Stomach (tissue), 4 donors: ENCODE results near the gene RNF113A.
A peak's percentile ranks its signal among the peaks of the same experiment; 100 is the strongest.

Experiments
- POLR2A ChIP-seq, 4 donors: fragments of 450-650 bp; IDR thresholded peaks; one replicate each; pipeline ENCODE4 v1.6.1; 2016; ENCODE audit warnings: antibody characterized with exemption in 4 of 4, control low read depth in 2 of 4, mild to moderate bottlenecking in 1 of 4, moderate library complexity in 1 of 4
- POLR2AphosphoS5 ChIP-seq, 3 donors: sonication (generic); formaldehyde crosslinking; IDR thresholded peaks; one replicate each; pipeline ENCODE4 v1.6.1; 2016; ENCODE audit warnings: antibody characterized with exemption in 3 of 3
- TF ChIP-seq, protein P1 (sequence below), 7 experiments: fragments of 450-650 bp in 4 of 7; fragments of 200-600 bp in 3 of 7; sonication (generic) in 3 of 7; IDR thresholded peaks; one replicate each; pipeline ENCODE4 v1.5.1; 2016 to 2019; ENCODE audit warnings: antibody characterized with exemption in 7 of 7, control low read depth in 2 of 7, mild to moderate bottlenecking in 1 of 7

DNA sequence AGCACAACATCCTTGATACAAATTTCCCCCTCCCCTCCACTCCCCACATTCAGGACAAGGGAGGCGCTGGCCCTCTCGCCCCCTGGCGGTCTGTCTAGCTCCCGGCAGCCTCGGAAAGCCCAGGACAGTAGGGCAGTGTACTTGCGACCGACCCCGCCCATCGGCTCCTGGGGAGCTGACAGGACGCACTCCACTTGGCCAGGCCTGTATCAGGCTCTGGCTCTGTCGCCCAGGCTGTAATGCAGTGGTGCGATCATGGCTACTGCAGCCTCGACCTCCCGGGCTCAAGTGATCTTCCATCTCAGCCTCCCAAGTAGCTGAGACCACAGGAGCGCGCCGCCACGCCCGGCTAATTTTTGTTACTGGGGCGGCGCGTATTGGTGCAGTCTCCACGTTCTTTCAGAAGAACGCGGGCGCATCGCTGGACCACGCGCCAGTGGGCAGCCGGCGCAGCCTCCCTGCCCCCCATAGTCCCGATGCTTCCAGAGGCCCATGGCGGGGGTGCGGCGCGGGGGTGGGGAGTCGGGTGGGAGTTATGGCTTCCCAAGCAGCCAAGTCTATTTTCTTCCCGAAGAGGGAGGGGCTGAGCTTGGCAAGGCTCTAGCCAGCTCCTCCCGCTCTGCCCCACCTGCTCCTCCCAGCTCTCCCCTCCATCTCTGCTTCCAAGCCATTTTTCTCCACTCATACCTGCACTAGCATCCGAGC, 16.3 kb upstream of the RNF113A start:
- TF ChIP-seq, protein P1, sequence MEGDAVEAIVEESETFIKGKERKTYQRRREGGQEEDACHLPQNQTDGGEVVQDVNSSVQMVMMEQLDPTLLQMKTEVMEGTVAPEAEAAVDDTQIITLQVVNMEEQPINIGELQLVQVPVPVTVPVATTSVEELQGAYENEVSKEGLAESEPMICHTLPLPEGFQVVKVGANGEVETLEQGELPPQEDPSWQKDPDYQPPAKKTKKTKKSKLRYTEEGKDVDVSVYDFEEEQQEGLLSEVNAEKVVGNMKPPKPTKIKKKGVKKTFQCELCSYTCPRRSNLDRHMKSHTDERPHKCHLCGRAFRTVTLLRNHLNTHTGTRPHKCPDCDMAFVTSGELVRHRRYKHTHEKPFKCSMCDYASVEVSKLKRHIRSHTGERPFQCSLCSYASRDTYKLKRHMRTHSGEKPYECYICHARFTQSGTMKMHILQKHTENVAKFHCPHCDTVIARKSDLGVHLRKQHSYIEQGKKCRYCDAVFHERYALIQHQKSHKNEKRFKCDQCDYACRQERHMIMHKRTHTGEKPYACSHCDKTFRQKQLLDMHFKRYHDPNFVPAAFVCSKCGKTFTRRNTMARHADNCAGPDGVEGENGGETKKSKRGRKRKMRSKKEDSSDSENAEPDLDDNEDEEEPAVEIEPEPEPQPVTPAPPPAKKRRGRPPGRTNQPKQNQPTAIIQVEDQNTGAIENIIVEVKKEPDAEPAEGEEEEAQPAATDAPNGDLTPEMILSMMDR (IDR thresholded peaks at IDR 0.05), result peak in 3 of 7 experiments; percentile 9 to 34 (median 15)
- no peak for TF ChIP-seq POLR2AphosphoS5 (IDR thresholded peaks at IDR 0.05)
- no peak for TF ChIP-seq POLR2A (IDR thresholded peaks at IDR 0.05)
